Measurements from ENCODE around the gene CPXM2.

- no peak for TF ChIP-seq EP300 (IDR thresholded peaks at IDR 0.05; ENCODE audit: borderline replicate concordance)
- TF ChIP-seq REST (IDR thresholded peaks at IDR 0.05; ENCODE audit: low read depth) = no peak
- no peak for TF ChIP-seq MAX (IDR thresholded peaks at IDR 0.05)
- no peak for TF ChIP-seq RAD21 (IDR thresholded peaks at IDR 0.05; ENCODE audit: low read depth)
- no peak for TF ChIP-seq NFIC (IDR thresholded peaks at IDR 0.05)
- TF ChIP-seq YY1 (IDR thresholded peaks at IDR 0.05; ENCODE audit: low read depth) = no peak
- TF ChIP-seq TAF1 (IDR thresholded peaks at IDR 0.05; ENCODE audit: low read depth) = no peak
- no peak for TF ChIP-seq CREB1 (IDR thresholded peaks at IDR 0.05; ENCODE audit: low read depth)
- TF ChIP-seq TEAD4 (IDR thresholded peaks at IDR 0.05) = no peak
Observed at GRCh38 chr10:123761666-123762230, 129.9 kb downstream of the CPXM2 start.

All from Ishikawa (cell line).